ENCODE data around the gene DNAJB12.

DNA sequence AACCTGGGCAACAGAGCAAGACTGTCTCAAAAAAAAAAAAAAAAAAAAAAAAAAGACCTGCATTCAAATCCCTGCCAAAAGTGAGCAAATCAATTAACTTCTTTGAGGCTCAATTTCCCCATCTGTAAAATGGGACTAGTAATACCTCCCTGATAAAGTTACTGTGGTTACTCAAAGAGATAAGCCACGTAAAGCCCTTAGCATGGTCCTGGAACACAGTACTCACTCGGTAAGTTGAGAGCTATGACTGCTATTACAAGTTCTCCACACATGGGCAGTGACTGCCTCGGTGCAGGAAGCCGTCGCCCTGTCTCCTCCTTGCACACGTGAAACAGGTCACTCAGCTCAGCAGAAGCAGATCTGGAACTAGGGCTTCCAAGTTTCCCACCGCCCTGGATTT lies 43.1 kb downstream of the DNAJB12 start:
- TF ChIP-seq RXRA (IDR thresholded peaks at IDR 0.05): no peak
- no peak for TF ChIP-seq GABPA (IDR thresholded peaks at IDR 0.05 in 1 of 2, conservative IDR thresholded peaks at IDR 0.05 in 1 of 2)
- TF ChIP-seq, protein P1, sequence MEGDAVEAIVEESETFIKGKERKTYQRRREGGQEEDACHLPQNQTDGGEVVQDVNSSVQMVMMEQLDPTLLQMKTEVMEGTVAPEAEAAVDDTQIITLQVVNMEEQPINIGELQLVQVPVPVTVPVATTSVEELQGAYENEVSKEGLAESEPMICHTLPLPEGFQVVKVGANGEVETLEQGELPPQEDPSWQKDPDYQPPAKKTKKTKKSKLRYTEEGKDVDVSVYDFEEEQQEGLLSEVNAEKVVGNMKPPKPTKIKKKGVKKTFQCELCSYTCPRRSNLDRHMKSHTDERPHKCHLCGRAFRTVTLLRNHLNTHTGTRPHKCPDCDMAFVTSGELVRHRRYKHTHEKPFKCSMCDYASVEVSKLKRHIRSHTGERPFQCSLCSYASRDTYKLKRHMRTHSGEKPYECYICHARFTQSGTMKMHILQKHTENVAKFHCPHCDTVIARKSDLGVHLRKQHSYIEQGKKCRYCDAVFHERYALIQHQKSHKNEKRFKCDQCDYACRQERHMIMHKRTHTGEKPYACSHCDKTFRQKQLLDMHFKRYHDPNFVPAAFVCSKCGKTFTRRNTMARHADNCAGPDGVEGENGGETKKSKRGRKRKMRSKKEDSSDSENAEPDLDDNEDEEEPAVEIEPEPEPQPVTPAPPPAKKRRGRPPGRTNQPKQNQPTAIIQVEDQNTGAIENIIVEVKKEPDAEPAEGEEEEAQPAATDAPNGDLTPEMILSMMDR (IDR thresholded peaks at IDR 0.05; ENCODE audit: low read depth, low read length, missing input control): no peak
- TF ChIP-seq YY1 (IDR thresholded peaks at IDR 0.05): no peak

Data from liver (tissue), 3 donors.